Trophoblast cell (in vitro differentiated cells and primary cell): ENCODE data around the gene GUCA2B.
A peak's percentile ranks its signal among the peaks of the same experiment; 100 is the strongest.

ENCODE experiments used
- DNase-seq, 2 donors: peaks; one replicate each; pipeline ENCODE4 v3.0.0-alpha.2; 2016
- H2AFZ ChIP-seq: 2 replicates; pipeline ENCODE4 v1.6.1; 2013; ENCODE audit warnings: low read length, moderate library complexity, mild to moderate bottlenecking; ENCODE audit not compliant: insufficient read depth, poor library complexity
- H2AK5ac ChIP-seq: 2 replicates; pipeline ENCODE4 v1.6.1; 2013; ENCODE audit warnings: mild to moderate bottlenecking, low read length
- H2BK120ac ChIP-seq: 2 replicates; pipeline ENCODE4 v1.6.1; 2013; ENCODE audit warnings: low read length, mild to moderate bottlenecking, moderate library complexity; ENCODE audit not compliant: insufficient read depth, poor library complexity
- H2BK12ac ChIP-seq: 2 replicates; pipeline ENCODE4 v1.6.1; 2013; ENCODE audit warnings: mild to moderate bottlenecking, low read length, moderate library complexity
- H2BK5ac ChIP-seq: 2 replicates; pipeline ENCODE4 v1.6.1; 2013; ENCODE audit warnings: low read length, low read depth, moderate library complexity, mild to moderate bottlenecking; ENCODE audit not compliant: poor library complexity
- H3K14ac ChIP-seq: 2 replicates; pipeline ENCODE4 v1.6.1; 2013; ENCODE audit warnings: mild to moderate bottlenecking, low read length
- H3K18ac ChIP-seq: 2 replicates; pipeline ENCODE4 v1.6.1; 2013; ENCODE audit warnings: mild to moderate bottlenecking, low read length
- H3K23ac ChIP-seq: 2 replicates; pipeline ENCODE4 v1.6.1; 2013; ENCODE audit warnings: low read length
- H3K27ac ChIP-seq: 2 replicates; pipeline ENCODE4 v1.5.1; 2013; ENCODE audit warnings: low read depth, mild to moderate bottlenecking, inconsistent platforms, low read length, moderate library complexity
- H3K27me3 ChIP-seq: 2 replicates; pipeline ENCODE4 v1.6.1; 2013; ENCODE audit warnings: inconsistent platforms, mild to moderate bottlenecking, low read length, moderate library complexity; ENCODE audit not compliant: insufficient read depth
- H3K36me3 ChIP-seq, 2 experiments: 1 replicate in 1 of 2; 2 replicates in 1 of 2; pipeline ENCODE4 v1.6.1; 2013; ENCODE audit warnings: low read length in 2 of 2, mild to moderate bottlenecking in 2 of 2, moderate library complexity in 1 of 2; ENCODE audit not compliant: insufficient read depth in 2 of 2, control insufficient read depth in 1 of 2
- H3K4ac ChIP-seq: 2 replicates; pipeline ENCODE4 v1.6.1; 2013; ENCODE audit warnings: low read depth, mild to moderate bottlenecking, low read length, moderate library complexity
- H3K4me1 ChIP-seq, 2 experiments: 1 replicate in 1 of 2; 2 replicates in 1 of 2; pipeline ENCODE4 v1.6.1; 2013; ENCODE audit warnings: low read length in 2 of 2, mild to moderate bottlenecking in 2 of 2, moderate library complexity in 1 of 2; ENCODE audit not compliant: insufficient read depth in 2 of 2, control insufficient read depth in 1 of 2
- H3K4me2 ChIP-seq: 2 replicates; pipeline ENCODE4 v1.6.1; 2013; ENCODE audit warnings: inconsistent platforms, mild to moderate bottlenecking, low read length, moderate library complexity
- H3K4me3 ChIP-seq: 2 replicates; pipeline ENCODE4 v1.5.1; 2013; ENCODE audit warnings: mild to moderate bottlenecking, low read depth, low read length, inconsistent platforms
- H3K79me1 ChIP-seq: one replicate; pipeline ENCODE4 v1.6.1; 2013; ENCODE audit warnings: low read length
- H3K79me2 ChIP-seq: 2 replicates; pipeline ENCODE4 v1.6.1; 2013; ENCODE audit warnings: low read length, mild to moderate bottlenecking; ENCODE audit not compliant: control insufficient read depth, insufficient read depth, poor library complexity
- H3K9ac ChIP-seq: 2 replicates; pipeline ENCODE4 v1.6.1; 2013; ENCODE audit warnings: mild to moderate bottlenecking, low read length
- H3K9me3 ChIP-seq: 2 replicates; pipeline ENCODE4 v1.6.1; 2013; ENCODE audit warnings: low read depth, mild to moderate bottlenecking, control low read depth, inconsistent platforms, low read length; ENCODE audit not compliant: insufficient read depth
- H4K12ac ChIP-seq: 2 replicates; pipeline ENCODE4 v1.6.1; 2013; ENCODE audit warnings: low read depth, mild to moderate bottlenecking, low read length, moderate library complexity
- H4K8ac ChIP-seq: 2 replicates; pipeline ENCODE4 v1.6.1; 2013; ENCODE audit warnings: low read depth, mild to moderate bottlenecking, low read length, moderate library complexity
- H4K91ac ChIP-seq: one replicate; pipeline ENCODE4 v1.6.1; 2013; ENCODE audit warnings: low read depth, mild to moderate bottlenecking, low read length, moderate library complexity
- WGBS: extraction: QIAGEN DNeasy Blood & Tissue Kit; methylation state at CpG from one replicate; pipeline ENCODE4 v1.1.7; 2013; ENCODE audit warnings: missing lambda C conversion rate; ENCODE audit not compliant: insufficient read length, insufficient coverage; ENCODE audit errors: extremely low coverage; 5-methylcytosine and 5-hydroxymethylcytosine counted together

Gene GUCA2B

DNA sequence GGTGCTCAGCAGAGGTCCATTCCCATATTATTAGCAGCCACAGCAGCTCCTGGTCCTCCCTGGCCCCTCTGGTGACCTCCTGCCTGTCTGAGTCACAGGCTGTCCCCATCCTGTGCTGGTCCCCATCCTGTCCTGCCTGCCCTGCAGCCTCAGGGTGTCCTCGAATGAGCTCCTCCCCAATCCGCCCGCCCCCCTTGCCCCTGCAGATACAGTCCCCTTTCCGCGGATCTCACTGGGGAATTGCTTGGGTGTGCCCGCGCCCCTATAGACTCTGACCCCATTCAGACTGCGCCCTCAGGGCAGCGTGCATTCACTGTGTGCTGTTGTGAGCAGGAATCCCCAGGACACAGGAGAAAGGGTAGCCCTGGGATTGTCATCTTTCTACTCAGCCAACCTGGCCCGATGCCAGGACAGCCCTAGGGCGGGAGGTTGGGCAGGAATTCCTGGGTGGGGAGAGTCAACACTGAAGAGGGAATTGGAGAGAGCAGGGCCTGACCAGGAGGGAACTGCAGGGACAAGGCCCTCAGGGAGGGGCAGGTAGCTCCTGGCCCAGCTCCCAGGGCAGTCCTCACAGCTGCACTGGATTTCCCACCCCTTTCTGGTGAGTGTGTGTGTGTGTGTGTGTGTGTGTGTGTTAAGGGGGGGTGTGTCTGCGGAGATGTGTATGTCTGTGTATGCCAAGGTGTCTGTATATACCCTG, 12.5 kb downstream of the GUCA2B start:
- Histone ChIP-seq H3K4me1 (peaks cover 21% of the 10 kb centered on the region in 2 experiments), H2BK12ac (no peak overlapping the region), H3K27ac (no peak overlapping the region), H4K91ac (no peak overlapping the region), H3K9me3 (peaks cover 8% of the 10 kb centered on the region), H3K79me2 (no peaks in the 10 kb centered on the region), H4K8ac (no peak overlapping the region), H3K18ac (no peak overlapping the region), H3K4ac (no peak overlapping the region), H2AK5ac (no peak overlapping the region), H2AFZ (no peak overlapping the region), H3K4me3 (no peak overlapping the region), H4K12ac (no peak overlapping the region), H3K79me1 (no peaks in the 10 kb centered on the region), H3K36me3 (no peaks in the 10 kb centered on the region), H2BK120ac (no peak overlapping the region), H2BK5ac (no peak overlapping the region), H3K27me3 (no peaks in the 10 kb centered on the region), H3K9ac (no peak overlapping the region), H3K14ac (no peak overlapping the region), H3K4me2 (peak overlapping the region; percentile 10), H3K23ac (no peak overlapping the region)
- peak; percentile 99 to 100 for DNase-seq
- WGBS = no CpG with 5 or more reads among the region's 12 CpGs

DNA sequence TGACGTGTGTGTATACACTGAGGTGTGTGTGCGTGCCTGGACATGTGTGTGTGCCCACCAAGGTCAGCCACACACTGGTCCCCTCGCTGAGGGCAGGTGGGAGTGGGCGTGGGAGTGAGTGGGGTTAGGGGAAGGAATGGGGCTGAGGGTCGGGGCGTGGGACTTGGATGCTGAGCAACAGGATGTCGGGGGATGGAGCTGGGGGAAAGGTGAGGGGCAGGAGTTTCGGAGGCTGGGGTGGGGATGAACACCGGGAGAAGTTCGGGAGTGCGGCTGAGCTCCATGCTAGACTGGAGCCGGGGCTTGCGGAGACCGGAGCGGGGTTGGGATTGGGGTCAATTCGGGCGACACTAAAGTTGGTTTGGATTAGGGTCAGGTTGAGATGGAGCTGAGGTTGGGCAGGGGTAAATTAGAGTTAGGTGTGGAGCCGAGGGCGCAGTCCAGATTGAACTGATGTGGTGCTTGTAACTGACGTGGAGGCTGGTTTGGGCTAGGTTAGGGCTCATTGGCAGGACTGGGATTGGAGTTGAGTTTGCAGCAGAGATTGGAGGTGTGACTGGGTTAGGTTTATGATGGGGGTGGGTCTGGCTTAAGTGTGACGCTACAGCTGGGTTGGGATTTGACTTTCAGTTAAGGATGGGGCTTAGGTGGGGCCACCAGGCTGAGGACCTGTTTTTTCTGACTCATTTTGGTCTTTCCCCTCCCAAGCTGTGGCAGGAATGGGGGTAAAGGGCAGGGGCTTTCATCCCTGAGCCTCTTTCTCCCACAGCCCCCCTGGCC, 14.6 kb downstream of the GUCA2B start:
- H3K23ac ChIP-seq = no peak overlapping the region
- no peak overlapping the region for H2BK12ac ChIP-seq
- no peaks in the 10 kb centered on the region for H3K79me1 ChIP-seq
- peaks cover 8% of the 10 kb centered on the region for H3K9me3 ChIP-seq
- no peaks in the 10 kb centered on the region for H3K27me3 ChIP-seq
- H3K18ac ChIP-seq = no peak overlapping the region
- H2AFZ ChIP-seq = no peak overlapping the region
- H2BK120ac ChIP-seq = no peak overlapping the region
- H3K9ac ChIP-seq = no peak overlapping the region
- peak; percentile 44 to 68 for DNase-seq
- H3K4ac ChIP-seq = no peak overlapping the region
- no peak overlapping the region for H3K27ac ChIP-seq
- H4K12ac ChIP-seq = no peak overlapping the region
- peaks cover 28 to 32% of the 10 kb centered on the region in 2 experiments for H3K4me1 ChIP-seq
- H4K8ac ChIP-seq = no peak overlapping the region
- H3K14ac ChIP-seq = no peak overlapping the region
- no peak overlapping the region for H3K4me2 ChIP-seq
- no peaks in the 10 kb centered on the region for H3K79me2 ChIP-seq
- H3K4me3 ChIP-seq = no peak overlapping the region
- no peak overlapping the region for H2BK5ac ChIP-seq
- no CpG with 5 or more reads among the region's 21 CpGs for WGBS
- no peak overlapping the region for H4K91ac ChIP-seq
- no peak overlapping the region for H2AK5ac ChIP-seq
- no peaks in the 10 kb centered on the region for H3K36me3 ChIP-seq

DNA sequence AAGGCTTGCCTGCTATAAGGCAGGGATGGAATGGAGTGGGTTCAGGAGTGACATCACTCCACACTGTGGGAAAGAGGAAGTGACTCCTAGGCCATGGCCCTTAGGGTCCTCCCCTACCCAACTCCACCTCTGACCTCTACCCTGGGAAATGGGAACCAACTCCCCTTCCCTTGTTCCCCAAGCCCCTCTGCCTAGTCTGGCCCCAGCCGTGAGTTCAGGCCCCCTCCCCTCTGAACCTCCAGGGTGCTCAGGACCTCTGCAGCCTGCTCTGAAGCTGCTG, 15.1 kb downstream of the GUCA2B start:
- Histone ChIP-seq H4K8ac (no peak overlapping the region), H3K36me3 (no peaks in the 10 kb centered on the region), H3K27me3 (no peaks in the 10 kb centered on the region), H3K4me2 (no peak overlapping the region), H3K27ac (no peak overlapping the region), H3K4ac (no peak overlapping the region), H2AFZ (no peak overlapping the region), H3K18ac (no peak overlapping the region), H2BK120ac (no peak overlapping the region), H3K79me2 (no peaks in the 10 kb centered on the region), H2BK12ac (no peak overlapping the region), H3K9me3 (peaks cover 8% of the 10 kb centered on the region), H3K79me1 (no peaks in the 10 kb centered on the region), H2AK5ac (no peak overlapping the region), H3K4me3 (no peak overlapping the region), H2BK5ac (no peak overlapping the region), H3K14ac (no peak overlapping the region), H3K4me1 (peaks cover 28 to 35% of the 10 kb centered on the region in 2 experiments), H4K91ac (no peak overlapping the region), H4K12ac (no peak overlapping the region), H3K9ac (no peak overlapping the region), H3K23ac (no peak overlapping the region)
- no CpG with 5 or more reads among the region's 1 CpG for WGBS
- no peak for DNase-seq

DNA sequence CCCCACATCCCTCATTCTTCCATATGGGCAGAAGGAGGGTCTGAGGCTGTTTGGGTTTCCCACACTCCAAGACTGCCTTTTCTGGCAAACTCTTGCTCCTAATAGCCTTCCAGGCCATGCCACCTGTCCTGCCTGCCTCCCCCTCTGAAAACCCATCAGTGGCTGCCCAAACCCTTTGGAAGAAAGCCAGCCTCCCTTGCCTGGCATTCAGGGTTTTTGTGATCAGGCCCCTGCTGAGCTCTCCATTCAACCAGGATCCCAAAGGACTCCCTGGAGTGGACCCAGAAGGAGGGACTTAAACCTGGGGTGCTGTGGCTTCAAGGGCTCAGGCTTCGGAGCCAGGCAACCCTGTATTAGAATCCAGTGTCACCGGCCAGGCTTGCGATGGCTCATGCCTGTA, 15.6 kb downstream of the GUCA2B start:
- no CpG with 5 or more reads among the region's 3 CpGs for WGBS
- Histone ChIP-seq H2BK5ac (no peak overlapping the region), H3K36me3 (no peaks in the 10 kb centered on the region)

More for the DNA sequence above, 15.6 kb downstream of the GUCA2B start:
- Histone ChIP-seq H3K79me1 (no peaks in the 10 kb centered on the region), H3K4me1 (peaks cover 29 to 38% of the 10 kb centered on the region in 2 experiments), H3K27ac (no peak overlapping the region), H3K27me3 (no peaks in the 10 kb centered on the region), H3K4ac (no peak overlapping the region), H4K91ac (no peak overlapping the region), H3K9me3 (peaks cover 8% of the 10 kb centered on the region), H3K4me3 (no peak overlapping the region), H3K79me2 (no peaks in the 10 kb centered on the region), H4K8ac (no peak overlapping the region), H2BK120ac (no peak overlapping the region), H2AFZ (no peak overlapping the region), H3K18ac (no peak overlapping the region), H3K4me2 (no peak overlapping the region), H3K9ac (no peak overlapping the region), H3K23ac (no peak overlapping the region), H3K14ac (no peak overlapping the region), H4K12ac (no peak overlapping the region), H2BK12ac (no peak overlapping the region), H2AK5ac (no peak overlapping the region)
- no peak for DNase-seq
